Measurements from ENCODE around the gene WAS.
"Not testable (repeated sequence)": the region's sequence is repeated elsewhere in the genome, so short reads cannot be mapped to it uniquely, and the experiment has no call there.

DNA sequence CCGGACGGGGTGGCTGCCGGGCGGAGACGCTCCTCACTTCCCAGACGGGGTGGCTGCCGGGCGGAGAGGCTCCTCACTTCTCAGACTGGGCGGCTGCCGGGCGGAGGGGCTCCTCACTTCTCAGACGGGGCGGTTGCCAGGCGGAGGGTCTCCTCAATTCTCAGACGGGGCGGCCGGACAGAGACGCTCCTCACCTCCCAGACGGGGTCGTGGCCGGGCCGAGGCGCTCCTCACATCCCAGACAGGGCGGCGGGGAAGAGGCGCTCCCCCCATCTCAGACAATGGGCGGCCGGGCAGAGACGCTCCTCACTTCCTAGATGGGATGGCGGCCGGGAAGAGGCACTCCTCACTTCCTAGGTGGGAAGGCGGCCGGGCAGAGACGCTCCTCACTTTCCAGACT is 23.9 kb upstream of the WAS start:
- TF ChIP-seq, protein P1, sequence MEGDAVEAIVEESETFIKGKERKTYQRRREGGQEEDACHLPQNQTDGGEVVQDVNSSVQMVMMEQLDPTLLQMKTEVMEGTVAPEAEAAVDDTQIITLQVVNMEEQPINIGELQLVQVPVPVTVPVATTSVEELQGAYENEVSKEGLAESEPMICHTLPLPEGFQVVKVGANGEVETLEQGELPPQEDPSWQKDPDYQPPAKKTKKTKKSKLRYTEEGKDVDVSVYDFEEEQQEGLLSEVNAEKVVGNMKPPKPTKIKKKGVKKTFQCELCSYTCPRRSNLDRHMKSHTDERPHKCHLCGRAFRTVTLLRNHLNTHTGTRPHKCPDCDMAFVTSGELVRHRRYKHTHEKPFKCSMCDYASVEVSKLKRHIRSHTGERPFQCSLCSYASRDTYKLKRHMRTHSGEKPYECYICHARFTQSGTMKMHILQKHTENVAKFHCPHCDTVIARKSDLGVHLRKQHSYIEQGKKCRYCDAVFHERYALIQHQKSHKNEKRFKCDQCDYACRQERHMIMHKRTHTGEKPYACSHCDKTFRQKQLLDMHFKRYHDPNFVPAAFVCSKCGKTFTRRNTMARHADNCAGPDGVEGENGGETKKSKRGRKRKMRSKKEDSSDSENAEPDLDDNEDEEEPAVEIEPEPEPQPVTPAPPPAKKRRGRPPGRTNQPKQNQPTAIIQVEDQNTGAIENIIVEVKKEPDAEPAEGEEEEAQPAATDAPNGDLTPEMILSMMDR (conservative IDR thresholded peaks at IDR 0.05; ENCODE audit: low read depth in 2 of 2) = not testable (repeated sequence)
- not testable (repeated sequence) for TF ChIP-seq EZH2 (IDR thresholded peaks at IDR 0.05; ENCODE audit: low read depth, unreplicated experiment); CREB1 (CRISPR knock-in tag; IDR thresholded peaks at IDR 0.05; ENCODE audit: low read depth); POLR2AphosphoS5 (IDR thresholded peaks at IDR 0.05; ENCODE audit: low read depth); REST (IDR thresholded peaks at IDR 0.05; ENCODE audit: unreplicated experiment); STAT1 (IDR thresholded peaks at IDR 0.05; ENCODE audit: unreplicated experiment)
